ENCODE data around the gene RAB3C. TPM values are rescaled to one million over a fixed set of nuclear protein-coding genes. Genes with fewer than 3 reads are reported as not detected.
"Not testable (repeated sequence)": the region's sequence is repeated elsewhere in the genome, so short reads cannot be mapped to it uniquely, and the experiment has no call there.

RAB3C gene
- polyA plus RNA-seq, 6 donors from 2014 or later: 1.1 TPM; not detected in 5

DNA sequence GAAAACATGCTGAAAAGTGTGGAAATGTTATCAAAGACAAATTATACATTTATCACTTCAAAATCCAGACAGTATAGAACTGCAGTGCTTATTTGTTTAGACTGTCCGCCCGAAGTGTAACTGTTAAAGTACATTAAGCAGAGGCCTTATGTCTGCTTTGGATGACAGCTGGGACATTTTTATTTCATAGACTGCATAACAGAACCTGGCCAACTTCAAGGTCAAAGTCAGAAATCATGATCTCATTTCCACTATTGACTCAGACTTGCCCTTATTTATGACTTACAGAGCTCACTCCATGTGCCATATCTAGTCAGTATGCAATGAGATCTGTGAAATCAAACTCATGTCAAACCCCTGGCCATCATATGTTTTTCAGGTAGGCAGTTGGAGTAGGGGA is 87.7 kb downstream of the RAB3C start:
- H3K27ac Mint-ChIP-seq: no peak overlapping the region
- peaks cover 0 to 4% (median 0%) of the 10 kb centered on the region in 3 donors for H3K27me3 Mint-ChIP-seq
- H3K4me3 Mint-ChIP-seq: no peak overlapping the region
- no peaks in the 10 kb centered on the region for H3K4me1 Mint-ChIP-seq
- ATAC-seq (ENCODE audit: low read depth in 2 of 2): no peak
- H3K36me3 Mint-ChIP-seq: no peaks in the 10 kb centered on the region
- H3K9me3 Mint-ChIP-seq: peaks cover 0 to 8% (median 3%) of the 10 kb centered on the region in 7 donors
- DNase-seq: no peak

DNA sequence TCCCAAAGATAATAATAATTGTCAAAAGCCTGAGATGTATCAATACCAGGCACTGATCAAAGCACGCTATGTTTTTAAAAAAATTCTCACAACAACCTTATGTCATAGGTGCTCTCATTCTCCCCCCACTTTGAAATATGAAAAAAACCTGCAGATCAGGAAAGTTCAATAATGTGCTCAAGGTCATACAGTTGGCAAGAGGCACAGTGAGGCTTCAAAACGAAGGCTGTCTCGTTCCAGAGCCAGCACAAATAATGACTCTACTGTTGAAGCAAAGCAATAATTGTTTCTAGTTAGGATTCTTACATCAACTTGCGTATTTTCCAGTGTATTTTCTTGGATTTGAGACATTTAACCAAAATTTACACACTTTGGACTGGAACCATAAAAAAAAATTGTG is 88.3 kb downstream of the RAB3C start:
- Mint-ChIP-seq H3K27ac (no peak overlapping the region), H3K36me3 (no peaks in the 10 kb centered on the region), H3K4me1 (no peaks in the 10 kb centered on the region), H3K27me3 (peaks cover 0 to 4% (median 0%) of the 10 kb centered on the region in 3 donors), H3K9me3 (peaks cover 0 to 8% (median 3%) of the 10 kb centered on the region in 7 donors), H3K4me3 (no peak overlapping the region)
- no peak for ATAC-seq (ENCODE audit: low read depth in 2 of 2)
- no peak for DNase-seq

DNA sequence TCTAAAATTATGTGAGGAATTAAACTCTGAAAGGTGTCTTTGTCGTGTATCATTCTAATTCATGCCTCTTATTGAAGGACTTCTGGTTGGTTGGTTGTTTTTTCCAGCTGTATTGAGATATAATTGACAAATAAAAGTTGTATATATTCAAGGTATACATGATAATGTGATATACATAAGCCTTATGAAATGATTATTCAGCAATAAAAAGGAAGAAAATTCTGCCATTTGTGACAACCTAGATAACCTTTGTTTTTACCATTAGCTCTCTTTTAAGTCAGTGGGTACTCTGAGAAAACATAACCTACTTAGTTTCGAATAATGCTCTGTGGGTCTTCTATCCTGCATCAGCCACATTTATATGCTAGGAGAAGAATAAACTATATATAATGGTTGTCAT is 89.6 kb downstream of the RAB3C start:
- ATAC-seq (ENCODE audit: low read depth in 2 of 2) (no peak), DNase-seq (no peak)
- H3K4me3 Mint-ChIP-seq: no peak overlapping the region
- H3K27ac Mint-ChIP-seq: peak overlapping the region in 1 of 6 donors; percentile 30
- no peaks in the 10 kb centered on the region for H3K4me1 Mint-ChIP-seq
- no peaks in the 10 kb centered on the region for H3K36me3 Mint-ChIP-seq
- H3K9me3 Mint-ChIP-seq: peaks cover 0 to 8% (median 3%) of the 10 kb centered on the region in 7 donors
- H3K27me3 Mint-ChIP-seq: peaks cover 0 to 4% (median 0%) of the 10 kb centered on the region in 3 donors

DNA sequence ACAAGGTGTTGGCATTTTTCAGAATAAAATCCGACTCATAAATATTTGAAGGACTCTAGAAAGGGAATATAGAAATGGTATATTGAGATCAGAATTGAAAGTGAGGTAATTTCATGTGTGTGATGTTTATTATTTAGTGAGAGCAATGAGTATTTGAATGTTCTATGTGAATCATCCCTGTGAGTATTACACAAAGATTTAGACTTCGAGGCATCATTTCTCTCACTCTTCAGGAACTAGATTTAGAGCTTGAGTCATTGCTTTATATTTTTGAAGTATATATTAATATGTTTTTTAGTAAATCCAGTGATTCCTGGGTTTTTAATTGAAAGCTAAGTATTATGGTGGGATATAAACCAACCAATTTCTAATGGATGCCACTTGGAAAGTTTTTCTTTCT is 91.2 kb downstream of the RAB3C start:
- Mint-ChIP-seq H3K36me3 (no peaks in the 10 kb centered on the region), H3K9me3 (peaks cover 0 to 4% (median 1%) of the 10 kb centered on the region in 7 donors), H3K27me3 (peaks cover 0 to 4% (median 0%) of the 10 kb centered on the region in 3 donors), H3K27ac (peak overlapping the region in 1 of 6 donors; percentile 4), H3K4me3 (no peak overlapping the region), H3K4me1 (no peaks in the 10 kb centered on the region)
- DNase-seq (no peak), ATAC-seq (ENCODE audit: low read depth in 2 of 2) (no peak)

DNA sequence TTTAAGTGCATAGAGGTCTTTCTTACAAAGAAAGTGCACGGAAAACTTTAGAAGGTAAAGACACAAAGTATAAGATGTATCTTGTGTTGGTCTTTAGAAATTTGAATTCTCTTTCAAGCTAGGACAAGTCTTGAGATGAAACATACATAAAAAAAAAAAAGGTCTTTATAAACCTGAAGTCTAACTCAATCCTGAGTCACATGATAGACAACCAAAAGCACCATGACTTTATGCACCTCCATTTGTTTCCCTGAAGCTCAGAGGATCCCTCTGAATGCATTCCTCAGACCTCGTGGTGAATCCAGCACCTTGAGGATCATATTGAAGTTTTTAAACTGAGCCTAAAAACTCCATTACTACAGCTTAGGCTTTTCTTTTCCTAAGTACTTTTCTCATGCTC is 91.8 kb downstream of the RAB3C start:
- peaks cover 0 to 4% (median 0%) of the 10 kb centered on the region in 3 donors for H3K27me3 Mint-ChIP-seq
- peaks cover 0 to 3% (median 0%) of the 10 kb centered on the region in 7 donors for H3K9me3 Mint-ChIP-seq
- H3K4me3 Mint-ChIP-seq: no peak overlapping the region
- ATAC-seq (ENCODE audit: low read depth in 2 of 2) (no peak), DNase-seq (no peak)
- no peak overlapping the region for H3K27ac Mint-ChIP-seq
- H3K36me3 Mint-ChIP-seq: no peaks in the 10 kb centered on the region
- no peaks in the 10 kb centered on the region for H3K4me1 Mint-ChIP-seq

DNA sequence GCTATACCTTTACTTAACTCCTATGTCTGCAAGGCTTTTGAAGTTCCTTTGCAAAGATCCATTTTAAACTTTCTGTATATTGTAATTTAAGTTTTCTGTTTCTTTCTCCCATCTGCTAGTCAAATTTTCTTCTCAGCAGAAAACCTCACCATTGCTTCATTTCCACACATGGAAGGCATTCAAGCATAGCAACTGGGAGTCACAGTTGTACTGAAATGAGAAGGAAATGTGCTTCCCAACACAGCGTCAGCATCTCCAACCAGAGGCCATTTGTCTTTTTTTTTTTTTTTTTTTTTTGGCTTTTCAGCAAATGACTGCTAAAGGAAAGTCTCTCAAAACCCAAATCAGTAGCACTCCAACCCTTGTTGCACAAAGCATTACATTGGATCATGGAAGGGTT is 92.5 kb downstream of the RAB3C start:
- no peaks in the 10 kb centered on the region for H3K27me3 Mint-ChIP-seq
- H3K4me1 Mint-ChIP-seq: no peaks in the 10 kb centered on the region
- peak overlapping the region in 1 of 6 donors; percentile 5 for H3K27ac Mint-ChIP-seq
- H3K4me3 Mint-ChIP-seq: no peak overlapping the region
- no peaks in the 10 kb centered on the region for H3K36me3 Mint-ChIP-seq
- ATAC-seq (ENCODE audit: low read depth in 2 of 2) (no peak), DNase-seq (no peak)
- no peaks in the 10 kb centered on the region for H3K9me3 Mint-ChIP-seq

DNA sequence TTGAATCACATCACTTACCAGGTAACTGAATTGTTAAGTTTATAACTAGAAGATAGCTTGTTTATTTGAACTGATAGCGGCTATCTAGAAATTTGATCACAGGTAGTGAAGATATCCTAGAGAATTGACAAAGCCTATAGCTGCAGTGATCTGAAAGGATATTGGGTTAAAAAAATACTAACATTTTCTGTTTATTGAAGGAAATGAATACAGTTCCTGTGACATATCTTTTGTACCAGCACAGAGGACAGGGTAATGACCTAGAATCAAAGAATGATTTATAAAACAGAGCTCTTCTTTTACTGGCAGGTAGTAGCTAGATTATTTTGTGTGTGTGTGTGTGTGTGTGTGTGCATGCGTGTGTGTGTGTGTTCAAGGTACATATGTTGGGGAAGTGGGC is 94.8 kb downstream of the RAB3C start:
- Mint-ChIP-seq H3K36me3 (no peaks in the 10 kb centered on the region), H3K9me3 (no peaks in the 10 kb centered on the region), H3K4me3 (no peak overlapping the region), H3K4me1 (no peaks in the 10 kb centered on the region), H3K27me3 (no peaks in the 10 kb centered on the region), H3K27ac (peak overlapping the region in 1 of 6 donors; percentile 22)
- DNase-seq: no peak
- no peak for ATAC-seq (ENCODE audit: low read depth in 2 of 2)

DNA sequence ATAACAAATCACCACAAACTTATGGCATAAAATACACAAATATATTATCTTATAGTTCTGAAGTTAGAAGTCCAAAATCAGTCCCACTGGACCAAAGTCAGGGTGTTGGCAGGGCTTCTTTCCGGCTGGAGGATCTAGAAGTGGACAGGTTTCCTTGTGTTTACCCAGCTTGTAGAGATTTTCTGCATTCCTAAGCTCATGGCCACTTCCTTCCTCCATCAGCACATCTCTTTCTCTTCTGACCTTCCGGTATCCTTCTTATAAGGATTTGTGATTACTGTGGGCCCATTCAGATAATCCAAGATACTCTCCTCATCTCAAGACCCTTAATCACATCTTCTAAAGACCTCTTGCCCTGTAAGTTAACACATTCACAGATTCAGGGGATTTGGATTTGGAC is 97.6 kb downstream of the RAB3C start:
- no peaks in the 10 kb centered on the region for H3K36me3 Mint-ChIP-seq
- H3K4me1 Mint-ChIP-seq: no peaks in the 10 kb centered on the region
- no peak for DNase-seq
- no peaks in the 10 kb centered on the region for H3K9me3 Mint-ChIP-seq
- no peak overlapping the region for H3K4me3 Mint-ChIP-seq
- no peaks in the 10 kb centered on the region for H3K27me3 Mint-ChIP-seq
- H3K27ac Mint-ChIP-seq: no peak overlapping the region
- no peak for ATAC-seq (ENCODE audit: low read depth in 2 of 2)

DNA sequence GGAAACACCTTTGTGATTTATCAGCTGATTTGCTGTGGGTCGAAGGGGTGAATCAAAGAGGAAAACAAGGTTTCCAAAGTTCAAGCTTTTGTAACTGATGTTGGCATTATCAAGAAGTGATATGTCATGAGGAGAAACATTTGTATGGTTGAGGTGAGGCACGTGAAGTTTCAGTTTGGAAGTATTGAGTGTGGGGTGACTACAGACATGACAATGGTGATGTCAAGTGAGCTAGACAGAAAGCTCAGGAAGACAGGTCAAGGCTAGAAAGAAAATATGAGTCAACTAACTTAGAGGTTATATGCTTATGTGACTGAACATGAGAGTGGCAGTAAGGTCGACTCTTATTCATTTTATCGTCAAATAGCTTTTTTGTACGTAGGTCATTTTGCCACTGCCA is 99.1 kb downstream of the RAB3C start:
- DNase-seq (no peak), ATAC-seq (ENCODE audit: low read depth in 2 of 2) (no peak)
- no peaks in the 10 kb centered on the region for H3K4me1 Mint-ChIP-seq
- H3K4me3 Mint-ChIP-seq: no peak overlapping the region
- no peaks in the 10 kb centered on the region for H3K36me3 Mint-ChIP-seq
- H3K27ac Mint-ChIP-seq: peak overlapping the region in 1 of 6 donors; percentile 36
- H3K27me3 Mint-ChIP-seq: no peaks in the 10 kb centered on the region
- H3K9me3 Mint-ChIP-seq: no peaks in the 10 kb centered on the region

DNA sequence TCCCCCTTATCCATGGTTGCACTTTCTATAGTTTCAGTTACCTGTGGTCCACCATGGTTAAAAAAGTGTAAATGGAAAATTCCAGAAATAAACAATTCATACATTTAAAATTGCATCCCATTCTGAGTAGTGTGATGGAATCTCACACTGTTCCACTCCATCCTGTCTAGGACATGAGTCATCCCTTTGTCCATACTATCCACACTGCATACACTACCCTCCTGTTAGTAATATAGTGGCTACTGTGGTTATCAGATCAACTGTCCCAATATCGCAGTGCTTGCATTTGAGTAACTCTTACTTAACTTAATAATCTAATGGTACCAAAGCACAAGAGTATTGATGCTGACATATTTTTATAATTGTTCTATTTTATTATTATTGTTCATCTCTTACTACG is 100.7 kb downstream of the RAB3C start:
- DNase-seq (no peak), ATAC-seq (ENCODE audit: low read depth in 2 of 2) (no peak)
- Mint-ChIP-seq H3K9me3 (no peaks in the 10 kb centered on the region), H3K4me1 (no peaks in the 10 kb centered on the region), H3K36me3 (no peaks in the 10 kb centered on the region), H3K4me3 (no peak overlapping the region), H3K27ac (no peak overlapping the region), H3K27me3 (no peaks in the 10 kb centered on the region)

DNA sequence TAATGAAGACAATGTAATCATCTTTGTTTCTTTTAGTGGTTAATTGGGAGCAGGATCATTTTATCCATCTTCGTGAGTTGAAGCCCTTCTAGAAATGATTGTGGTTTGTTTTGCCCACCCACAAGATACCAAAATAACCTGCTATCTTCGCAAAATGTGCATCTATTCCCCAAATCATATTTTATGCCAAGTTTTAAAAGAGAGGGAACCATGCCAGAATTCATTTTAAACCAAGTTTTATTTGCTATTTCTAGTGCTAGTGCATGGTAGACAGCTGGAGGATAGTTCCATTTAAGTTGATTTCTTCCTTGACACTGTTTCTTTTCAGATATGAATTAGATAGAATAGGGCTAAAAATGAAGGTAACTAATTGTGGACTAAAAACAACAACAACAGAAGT is 104.2 kb downstream of the RAB3C start:
- ATAC-seq (ENCODE audit: low read depth in 2 of 2): no peak
- Mint-ChIP-seq H3K4me1 (no peaks in the 10 kb centered on the region), H3K27me3 (no peaks in the 10 kb centered on the region), H3K9me3 (no peaks in the 10 kb centered on the region), H3K27ac (no peak overlapping the region), H3K36me3 (no peaks in the 10 kb centered on the region), H3K4me3 (no peak overlapping the region)
- DNase-seq: no peak

DNA sequence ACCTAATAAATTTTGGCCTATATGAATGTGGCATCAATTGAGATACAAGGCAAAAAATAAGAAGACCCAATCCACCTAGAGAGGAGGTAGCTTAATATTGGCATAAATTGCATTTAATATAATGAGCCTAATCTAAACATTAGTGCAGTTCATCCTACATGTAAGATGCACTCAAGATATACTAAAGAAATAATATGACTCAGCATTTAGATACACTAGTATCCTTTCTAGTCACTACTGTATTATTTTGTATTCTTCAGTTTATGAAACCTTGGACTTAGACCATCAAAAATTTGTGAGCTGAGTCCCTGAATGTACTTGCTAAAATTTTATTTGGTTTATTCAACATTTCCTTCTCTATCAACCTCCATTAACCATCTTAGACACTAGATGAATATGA is 104.7 kb downstream of the RAB3C start:
- Mint-ChIP-seq H3K4me3 (no peak overlapping the region), H3K27me3 (no peaks in the 10 kb centered on the region), H3K9me3 (no peaks in the 10 kb centered on the region), H3K4me1 (no peaks in the 10 kb centered on the region), H3K36me3 (no peaks in the 10 kb centered on the region), H3K27ac (no peak overlapping the region)
- no peak for DNase-seq
- ATAC-seq (ENCODE audit: low read depth in 2 of 2): no peak

DNA sequence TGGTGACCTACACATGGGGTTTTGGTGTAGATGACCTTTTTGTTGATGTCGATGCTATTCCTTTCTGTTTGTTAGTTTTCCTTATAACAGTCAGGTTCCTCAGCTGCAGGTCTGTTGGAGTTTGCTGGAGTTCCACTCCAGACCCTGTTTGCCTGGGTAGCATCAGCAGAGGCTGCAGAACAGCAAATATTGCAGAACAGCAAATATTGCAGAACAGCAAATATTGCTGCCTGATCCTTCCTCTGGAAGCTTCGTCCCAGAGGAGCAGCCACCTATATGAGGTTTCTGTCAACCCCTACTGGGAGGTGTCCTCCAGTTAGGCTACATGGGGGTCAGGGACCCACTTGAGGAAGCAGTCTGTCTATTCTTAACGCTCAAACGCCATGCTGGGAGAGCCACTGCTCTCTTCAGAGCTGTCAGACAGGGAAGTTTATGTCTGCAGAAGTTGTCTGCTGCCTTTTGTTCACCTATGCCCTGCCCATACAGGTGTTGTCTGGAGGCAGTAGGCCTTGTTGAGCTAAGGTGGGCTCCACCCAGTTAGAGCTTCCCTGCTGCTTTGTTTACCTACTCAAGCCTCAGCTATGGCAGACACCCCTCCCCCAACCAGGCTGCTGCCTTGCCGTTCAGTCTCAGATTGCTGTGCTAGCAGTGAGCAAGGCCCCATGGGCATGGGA is 116.3 kb downstream of the RAB3C start:
- DNase-seq; H3K4me3 Mint-ChIP-seq; ATAC-seq (ENCODE audit: low read depth in 2 of 2); H3K4me1 Mint-ChIP-seq: not testable (repeated sequence)
- H3K27me3 Mint-ChIP-seq: peaks cover 0 to 33% (median 16%) of the 10 kb centered on the region in 3 donors
- peaks cover 5 to 29% of the 10 kb centered on the region in 2 donors for H3K36me3 Mint-ChIP-seq
- peak overlapping the region in 1 of 6 donors; percentile 10 for H3K27ac Mint-ChIP-seq
- H3K9me3 Mint-ChIP-seq: peaks cover 12 to 37% (median 30%) of the 10 kb centered on the region in 7 donors

DNA sequence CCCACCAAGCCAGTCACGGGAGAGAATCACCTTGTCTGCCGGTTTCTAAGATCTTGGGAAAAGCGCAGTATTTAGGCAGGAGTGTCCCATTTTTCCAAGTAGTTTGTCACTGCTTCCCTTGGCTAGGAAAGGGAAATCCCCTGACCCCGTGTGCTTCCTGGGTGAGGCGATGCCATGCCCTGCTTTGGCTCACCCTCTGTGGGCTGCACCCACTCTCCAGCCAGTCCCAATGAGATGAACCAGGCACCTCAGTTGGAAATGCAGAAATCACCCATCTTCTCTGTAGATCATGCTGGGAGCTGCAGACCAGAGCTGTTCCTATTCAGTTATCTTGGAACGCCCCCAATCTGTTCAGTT is 116.9 kb downstream of the RAB3C start:
- H3K4me3 Mint-ChIP-seq: no peak overlapping the region
- H3K27me3 Mint-ChIP-seq: peaks cover 0 to 33% (median 16%) of the 10 kb centered on the region in 3 donors
- peak overlapping the region in 1 of 6 donors; percentile 9 for H3K27ac Mint-ChIP-seq
- no peaks in the 10 kb centered on the region for H3K4me1 Mint-ChIP-seq
- ATAC-seq (ENCODE audit: low read depth in 2 of 2): no peak
- peaks cover 5 to 29% of the 10 kb centered on the region in 2 donors for H3K36me3 Mint-ChIP-seq
- no peak for DNase-seq
- H3K9me3 Mint-ChIP-seq: peaks cover 12 to 34% (median 26%) of the 10 kb centered on the region in 7 donors

Measured in naive B cell (primary cell).